ENCODE results near the gene PKNOX2.

PKNOX2 gene

DNA sequence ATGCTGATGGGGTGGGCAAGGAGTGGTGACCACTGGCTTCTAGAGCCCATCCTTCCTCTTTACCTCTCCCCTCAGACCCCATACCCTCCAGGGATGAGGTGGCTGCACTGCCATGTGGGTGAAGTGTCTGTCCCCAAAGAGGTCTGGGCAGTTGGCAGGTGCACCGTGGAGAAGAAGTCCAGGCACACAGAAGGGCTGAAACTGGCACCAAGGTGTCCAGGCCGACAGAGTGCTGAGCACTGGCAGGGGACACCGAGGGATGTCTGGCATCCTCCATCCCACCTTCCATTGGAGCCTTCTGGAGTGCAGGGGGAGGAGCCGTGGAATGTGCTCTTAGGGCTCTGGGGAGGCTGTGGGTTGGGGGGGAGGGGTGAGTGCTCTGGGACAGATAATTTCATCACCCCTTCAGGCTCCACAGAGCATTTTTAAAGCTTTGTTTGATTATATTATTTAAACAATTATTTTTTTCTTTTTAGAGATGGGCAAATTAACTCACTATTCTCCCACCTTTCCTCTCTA is 37.9 kb downstream of the PKNOX2 start:
- Histone ChIP-seq H4K20me1 (ENCODE audit: insufficient read depth, low read length) (no peaks in the 10 kb centered on the region), H3K4me2 (ENCODE audit: low read length) (no peak overlapping the region), H3K79me2 (ENCODE audit: low read length) (no peaks in the 10 kb centered on the region), H3K4me3 (ENCODE audit: low read length) (no peak overlapping the region), H3K36me3 (replicated peaks; ENCODE audit: low read depth, low read length) (no peaks in the 10 kb centered on the region), H3K4me1 (ENCODE audit: low read length) (no peaks in the 10 kb centered on the region), H3K27ac (ENCODE audit: low read length) (no peak overlapping the region), H2AFZ (ENCODE audit: low read depth, low read length) (no peak overlapping the region), H3K9me3 (ENCODE audit: insufficient read depth, low read length) (no peaks in the 10 kb centered on the region), H3K9ac (ENCODE audit: low read length) (no peak overlapping the region), H3K27me3 (ENCODE audit: low read depth, low read length) (peaks cover 21% of the 10 kb centered on the region)
- TF ChIP-seq, protein P1, sequence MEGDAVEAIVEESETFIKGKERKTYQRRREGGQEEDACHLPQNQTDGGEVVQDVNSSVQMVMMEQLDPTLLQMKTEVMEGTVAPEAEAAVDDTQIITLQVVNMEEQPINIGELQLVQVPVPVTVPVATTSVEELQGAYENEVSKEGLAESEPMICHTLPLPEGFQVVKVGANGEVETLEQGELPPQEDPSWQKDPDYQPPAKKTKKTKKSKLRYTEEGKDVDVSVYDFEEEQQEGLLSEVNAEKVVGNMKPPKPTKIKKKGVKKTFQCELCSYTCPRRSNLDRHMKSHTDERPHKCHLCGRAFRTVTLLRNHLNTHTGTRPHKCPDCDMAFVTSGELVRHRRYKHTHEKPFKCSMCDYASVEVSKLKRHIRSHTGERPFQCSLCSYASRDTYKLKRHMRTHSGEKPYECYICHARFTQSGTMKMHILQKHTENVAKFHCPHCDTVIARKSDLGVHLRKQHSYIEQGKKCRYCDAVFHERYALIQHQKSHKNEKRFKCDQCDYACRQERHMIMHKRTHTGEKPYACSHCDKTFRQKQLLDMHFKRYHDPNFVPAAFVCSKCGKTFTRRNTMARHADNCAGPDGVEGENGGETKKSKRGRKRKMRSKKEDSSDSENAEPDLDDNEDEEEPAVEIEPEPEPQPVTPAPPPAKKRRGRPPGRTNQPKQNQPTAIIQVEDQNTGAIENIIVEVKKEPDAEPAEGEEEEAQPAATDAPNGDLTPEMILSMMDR (IDR thresholded peaks at IDR 0.05; ENCODE audit: low read depth, low read length) = no peak
- no peak for TF ChIP-seq EZH2phosphoT487 (IDR thresholded peaks at IDR 0.05; ENCODE audit: low read depth)

DNA sequence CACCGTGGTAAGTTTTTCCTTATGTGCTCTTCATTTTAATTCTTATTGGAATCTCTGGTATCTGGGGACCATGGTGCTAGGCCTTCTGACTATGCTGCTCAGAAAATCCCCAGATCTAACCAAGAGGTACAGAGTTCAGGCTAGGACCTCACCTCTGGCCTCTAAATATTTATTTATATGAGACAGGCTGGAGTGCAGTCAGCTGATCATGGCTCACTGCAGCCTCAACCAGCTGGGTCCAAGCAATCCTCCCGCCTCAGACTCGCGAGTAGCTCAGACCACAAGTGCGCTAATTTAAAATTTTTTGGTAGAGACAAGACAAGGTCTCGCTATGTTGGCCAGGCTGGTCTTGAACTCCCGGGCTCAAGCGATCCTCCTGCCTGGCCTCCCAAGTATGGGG is 38.4 kb downstream of the PKNOX2 start:
- no peaks in the 10 kb centered on the region for H3K79me2 ChIP-seq (ENCODE audit: low read length)
- no peak overlapping the region for H3K27ac ChIP-seq (ENCODE audit: low read length)
- H3K4me3 ChIP-seq (ENCODE audit: low read length) = no peak overlapping the region
- H3K27me3 ChIP-seq (ENCODE audit: low read depth, low read length) = peaks cover 27% of the 10 kb centered on the region
- H3K9ac ChIP-seq (ENCODE audit: low read length) = no peak overlapping the region
- no peak overlapping the region for H2AFZ ChIP-seq (ENCODE audit: low read depth, low read length)
- no peaks in the 10 kb centered on the region for H3K9me3 ChIP-seq (ENCODE audit: insufficient read depth, low read length)
- TF ChIP-seq, protein P1 (IDR thresholded peaks at IDR 0.05; ENCODE audit: low read depth, low read length) = no peak
- TF ChIP-seq EZH2phosphoT487 (IDR thresholded peaks at IDR 0.05; ENCODE audit: low read depth) = no peak
- no peaks in the 10 kb centered on the region for H4K20me1 ChIP-seq (ENCODE audit: insufficient read depth, low read length)
- H3K36me3 ChIP-seq (replicated peaks; ENCODE audit: low read depth, low read length) = no peaks in the 10 kb centered on the region
- no peak overlapping the region for H3K4me2 ChIP-seq (ENCODE audit: low read length)
- no peaks in the 10 kb centered on the region for H3K4me1 ChIP-seq (ENCODE audit: low read length)

DNA sequence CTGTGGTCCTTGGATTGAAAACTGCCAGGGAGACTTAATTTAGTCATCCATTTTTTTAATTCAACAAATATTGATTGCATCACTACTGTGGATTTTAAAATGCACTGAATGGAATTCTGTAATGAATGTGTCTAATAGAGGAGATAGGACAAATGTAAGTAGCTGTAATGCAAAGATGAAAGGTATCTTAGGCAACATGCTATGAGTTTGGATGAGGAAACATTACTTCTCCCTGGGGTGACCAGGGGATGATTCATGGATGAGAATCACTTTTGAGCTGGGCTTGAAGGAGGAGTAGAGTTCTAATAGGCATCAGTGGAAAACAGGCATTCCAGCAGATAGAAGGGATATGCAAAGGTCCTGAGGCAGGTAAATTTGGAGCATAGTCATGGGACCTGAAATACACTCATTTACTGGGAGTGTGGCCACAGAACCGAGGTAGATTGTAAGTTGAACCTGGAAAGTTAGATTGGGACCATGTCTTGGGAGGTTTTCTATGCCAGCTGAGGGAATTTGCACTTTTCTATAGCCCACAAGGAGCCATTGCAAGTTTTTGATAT is 43.4 kb downstream of the PKNOX2 start:
- no peak overlapping the region for H3K4me2 ChIP-seq (ENCODE audit: low read length)
- no peak overlapping the region for H2AFZ ChIP-seq (ENCODE audit: low read depth, low read length)
- H3K27ac ChIP-seq (ENCODE audit: low read length) = no peak overlapping the region
- TF ChIP-seq, protein P1 (IDR thresholded peaks at IDR 0.05; ENCODE audit: low read depth, low read length) = no peak
- no peak for TF ChIP-seq EZH2phosphoT487 (IDR thresholded peaks at IDR 0.05; ENCODE audit: low read depth)
- no peaks in the 10 kb centered on the region for H3K79me2 ChIP-seq (ENCODE audit: low read length)
- H3K36me3 ChIP-seq (replicated peaks; ENCODE audit: low read depth, low read length) = no peaks in the 10 kb centered on the region
- no peaks in the 10 kb centered on the region for H4K20me1 ChIP-seq (ENCODE audit: insufficient read depth, low read length)
- peaks cover 63% of the 10 kb centered on the region for H3K27me3 ChIP-seq (ENCODE audit: low read depth, low read length)
- H3K9ac ChIP-seq (ENCODE audit: low read length) = no peak overlapping the region
- H3K9me3 ChIP-seq (ENCODE audit: insufficient read depth, low read length) = no peaks in the 10 kb centered on the region
- no peaks in the 10 kb centered on the region for H3K4me1 ChIP-seq (ENCODE audit: low read length)
- no peak overlapping the region for H3K4me3 ChIP-seq (ENCODE audit: low read length)

DNA sequence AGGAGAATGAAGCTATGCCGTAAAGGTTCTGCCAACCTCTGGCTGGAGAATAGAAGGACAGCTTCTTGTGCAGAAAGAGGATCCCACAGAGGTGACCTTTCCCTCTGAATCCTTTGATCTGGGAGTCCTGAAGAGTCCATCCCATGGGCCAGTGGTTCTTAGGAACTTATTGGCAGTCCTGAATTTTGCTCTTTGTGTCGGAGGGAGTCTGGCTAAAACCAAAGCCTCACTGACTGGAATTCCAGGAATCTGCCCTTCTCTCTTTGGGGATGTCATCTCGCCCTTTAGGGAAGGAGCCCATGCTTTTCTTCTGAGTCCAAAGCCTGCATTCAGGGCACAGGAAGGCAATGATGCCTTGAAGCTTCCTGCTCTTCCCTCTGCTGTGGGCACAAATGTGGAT is 45.5 kb downstream of the PKNOX2 start:
- H3K27me3 ChIP-seq (ENCODE audit: low read depth, low read length) = peaks cover 65% of the 10 kb centered on the region
- no peak for TF ChIP-seq EZH2phosphoT487 (IDR thresholded peaks at IDR 0.05; ENCODE audit: low read depth)
- TF ChIP-seq, protein P1 (IDR thresholded peaks at IDR 0.05; ENCODE audit: low read depth, low read length) = no peak

More for the DNA sequence above, 45.5 kb downstream of the PKNOX2 start:
- Histone ChIP-seq H3K4me2 (ENCODE audit: low read length) (no peak overlapping the region), H3K9ac (ENCODE audit: low read length) (no peak overlapping the region), H3K4me3 (ENCODE audit: low read length) (no peak overlapping the region), H3K9me3 (ENCODE audit: insufficient read depth, low read length) (no peaks in the 10 kb centered on the region), H3K79me2 (ENCODE audit: low read length) (no peaks in the 10 kb centered on the region), H2AFZ (ENCODE audit: low read depth, low read length) (no peak overlapping the region), H4K20me1 (ENCODE audit: insufficient read depth, low read length) (no peaks in the 10 kb centered on the region), H3K36me3 (replicated peaks; ENCODE audit: low read depth, low read length) (no peaks in the 10 kb centered on the region), H3K4me1 (ENCODE audit: low read length) (no peaks in the 10 kb centered on the region), H3K27ac (ENCODE audit: low read length) (no peak overlapping the region)
